ENCODE results near the gene OR2A14.
"Not testable (repeated sequence)": the region's sequence is repeated elsewhere in the genome, so short reads cannot be mapped to it uniquely, and the experiment has no call there.

OR2A14 gene

GRCh38 chr7:144164784-144165183 lies 41.8 kb downstream of the OR2A14 start:
- DNase-seq: no peak

- not testable (repeated sequence) for DNase-seq
Observed at GRCh38 chr7:144171594-144172350, 48.8 kb downstream of the OR2A14 start.

- no peak for DNase-seq
Observed at GRCh38 chr7:144174613-144175012, 51.6 kb downstream of the OR2A14 start.

- DNase-seq: peak; percentile 65
Observed at GRCh38 chr7:144178380-144179164, 55.6 kb downstream of the OR2A14 start.

- DNase-seq: not testable (repeated sequence)
Observed at GRCh38 chr7:144179165-144179479, 56.1 kb downstream of the OR2A14 start.

Measured in CD4-positive, alpha-beta T cell treated with Interleukin-10 for 1 hour (primary cell).